ENCODE results near the gene MEGF9. TPM values are rescaled to one million over a fixed set of nuclear protein-coding genes. Genes with fewer than 3 reads are reported as not detected.

Gene MEGF9
- total and polyA plus RNA-seq, 2 of the 13 experiments (the other 11 are each of a cell fraction or from before 2014, with no cell fraction given): 3.1 to 3.3 TPM

DNA sequence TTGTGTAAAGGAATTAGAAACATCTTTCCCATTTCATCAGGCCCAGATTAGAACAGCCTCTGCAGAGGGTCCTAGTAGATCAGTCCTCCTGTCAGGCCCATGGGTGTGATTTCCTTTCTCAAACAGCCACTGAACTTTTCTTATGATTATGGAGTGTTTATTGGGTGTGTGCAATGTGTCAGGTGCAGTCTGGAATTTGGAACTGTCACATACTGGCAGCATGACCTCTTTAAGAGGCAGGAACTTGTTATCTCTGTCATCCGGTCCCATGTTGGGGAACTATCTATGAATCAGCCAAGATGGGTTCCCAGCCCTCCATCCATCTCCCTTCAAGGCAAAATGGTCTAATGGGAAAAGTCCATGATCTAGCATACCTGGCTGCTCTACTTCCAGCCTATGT, 11.6 kb upstream of the MEGF9 start:
- ChIA-PET POLR2A (no interaction called here), CTCF (ENCODE audit: low intra/inter-chr PET ratio, low total read pairs) (no interaction called here)
- Histone ChIP-seq H4K20me1 (ENCODE audit: insufficient read depth, low read length) (no peaks in the 10 kb centered on the region), H3K79me2 (ENCODE audit: insufficient read depth, low read length) (no peaks in the 10 kb centered on the region), H3K9ac (ENCODE audit: insufficient read depth, low read depth, low read length) (no peak overlapping the region), H3K4me2 (ENCODE audit: low read depth, low read length) (no peak overlapping the region), H2AFZ (ENCODE audit: low read length) (no peak overlapping the region), H3K4me3 (replicated peaks in 1 of 3; ENCODE audit: insufficient read depth in 1 of 3, low read depth in 2 of 3, low read length in 3 of 3) (no peak overlapping the region), H3K9me3 (ENCODE audit: low read length) (no peaks in the 10 kb centered on the region), H3K36me3 (replicated peaks in 1 of 2; ENCODE audit: control insufficient read depth in 1 of 2, insufficient read depth in 2 of 2, low read length in 2 of 2) (no peaks in the 10 kb centered on the region), H3K27me3 (ENCODE audit: control insufficient read depth in 1 of 2, insufficient read depth in 2 of 2, low read length in 2 of 2) (no peaks in the 10 kb centered on the region), H3K27ac (ENCODE audit: extremely low read length, insufficient read depth, low read length) (no peak overlapping the region), H3K4me1 (ENCODE audit: insufficient read depth, low read length) (peaks cover 22% of the 10 kb centered on the region)
- ATAC-seq (no peak), DNase-seq (ENCODE audit: low spot score) (no peak), FAIRE-seq (no peak)
- in situ Hi-C loops (cut with HindIII; ENCODE audit: extremely low pct_ligation_motif_present, low pct_unique_long_range_greater_than_20kb) (no loop called here), intact Hi-C loops (cut with micrococcal nuclease; ENCODE audit: unreplicated experiment) (no loop called here)
- 0% methylated on average over 1 of the region's 1 CpG for WGBS (ENCODE audit: low lambda C conversion rate)
- BruUV-seq (replicated peaks): no TSS peak
- TF ChIP-seq ETV5 (CRISPR knock-in tag; IDR thresholded peaks at IDR 0.05; ENCODE audit: borderline replicate concordance): peak; percentile 23; the same call in 1 of the 2 replicates
- TF ChIP-seq NR2F1 (CRISPR knock-in tag; IDR thresholded peaks at IDR 0.05): no peak

GRCh38 chr9:120724757-120725400, 10.6 kb upstream of the MEGF9 start:
- ChIA-PET CTCF (ENCODE audit: low intra/inter-chr PET ratio, low total read pairs) (no interaction called here), POLR2A (no interaction called here)
- Histone ChIP-seq H3K9ac (ENCODE audit: insufficient read depth, low read depth, low read length) (no peak overlapping the region), H3K4me3 (replicated peaks in 1 of 3; ENCODE audit: insufficient read depth in 1 of 3, low read depth in 2 of 3, low read length in 3 of 3) (no peak overlapping the region), H3K9me3 (ENCODE audit: low read length) (no peaks in the 10 kb centered on the region), H4K20me1 (ENCODE audit: insufficient read depth, low read length) (no peaks in the 10 kb centered on the region), H3K36me3 (replicated peaks in 1 of 2; ENCODE audit: control insufficient read depth in 1 of 2, insufficient read depth in 2 of 2, low read length in 2 of 2) (no peaks in the 10 kb centered on the region), H3K27me3 (ENCODE audit: control insufficient read depth in 1 of 2, insufficient read depth in 2 of 2, low read length in 2 of 2) (no peaks in the 10 kb centered on the region), H3K4me1 (ENCODE audit: insufficient read depth, low read length) (peaks cover 11% of the 10 kb centered on the region), H3K27ac (ENCODE audit: extremely low read length, insufficient read depth, low read length) (no peak overlapping the region), H3K4me2 (ENCODE audit: low read depth, low read length) (no peak overlapping the region), H2AFZ (ENCODE audit: low read length) (no peak overlapping the region), H3K79me2 (ENCODE audit: insufficient read depth, low read length) (no peaks in the 10 kb centered on the region)
- in situ Hi-C loops (cut with HindIII; ENCODE audit: extremely low pct_ligation_motif_present, low pct_unique_long_range_greater_than_20kb): no loop called here
- no peak for TF ChIP-seq ZNF343 (CRISPR knock-in tag; IDR thresholded peaks at IDR 0.05)
- no peak for TF ChIP-seq MATR3 (CRISPR knock-in tag; IDR thresholded peaks at IDR 0.05)
- no peak for TF ChIP-seq KIAA2018 (CRISPR knock-in tag; IDR thresholded peaks at IDR 0.05; ENCODE audit: borderline replicate concordance)
- TF ChIP-seq YY1 (IDR thresholded peaks at IDR 0.05; ENCODE audit: insufficient read depth, insufficient replicate concordance, low read depth, low read length): no peak
- ATAC-seq (no peak), FAIRE-seq (no peak), DNase-seq (ENCODE audit: low spot score) (no peak)
- intact Hi-C loops (cut with micrococcal nuclease; ENCODE audit: unreplicated experiment): no loop called here
- no TSS peak for BruUV-seq (replicated peaks)
- 80% methylated on average over 1 of the region's 1 CpG for WGBS (ENCODE audit: low lambda C conversion rate)
